Measurements from ENCODE around the gene NFIB. TPM values are rescaled to one million over a fixed set of nuclear protein-coding genes. Genes with fewer than 3 reads are reported as not detected.

Gene NFIB
- total and polyA plus RNA-seq, 2 of the 4 experiments (the other 2 are of a cell fraction), result 1.4 to 2.0 TPM

DNA sequence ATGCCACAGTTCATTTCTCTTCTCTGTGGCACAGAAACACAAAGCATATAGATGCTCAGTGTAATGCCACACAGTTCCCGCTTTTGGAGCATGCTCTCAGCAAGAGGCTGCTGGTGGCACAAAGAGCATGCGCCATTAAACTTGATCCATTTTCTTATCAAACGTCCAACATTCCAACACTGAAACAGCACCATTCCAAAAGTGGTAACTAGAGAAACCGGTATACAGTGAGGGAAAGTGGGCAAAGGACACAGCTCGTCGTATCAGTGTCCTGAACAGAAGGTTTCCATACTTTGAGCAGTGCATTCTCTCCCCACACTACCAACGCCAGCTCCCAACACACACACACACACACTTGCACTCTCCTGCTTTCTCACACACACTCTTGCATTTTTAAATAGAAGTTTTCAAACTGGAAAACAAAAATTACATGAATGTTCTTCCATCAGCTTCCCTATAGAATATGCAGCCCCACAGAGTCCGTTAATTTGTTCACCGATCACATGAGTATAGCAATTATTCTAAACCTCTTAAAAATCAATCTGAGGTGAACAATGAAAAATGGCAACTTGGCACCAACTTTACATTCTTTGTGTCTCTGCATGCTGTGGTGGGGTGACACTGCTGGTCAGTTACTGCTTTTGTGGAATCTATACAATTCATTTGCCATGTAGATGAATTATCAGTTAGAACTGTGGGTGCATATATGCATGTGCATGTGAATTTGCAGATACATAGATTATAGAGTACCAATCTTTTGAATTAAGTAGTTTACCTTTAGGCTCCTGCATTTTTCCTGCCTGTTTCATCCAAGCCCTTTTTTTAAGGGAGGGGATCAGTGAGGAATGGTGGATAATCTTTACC lies 5.7 kb downstream of the NFIB start:
- intact Hi-C loops (cut with micrococcal nuclease), result no loop called here

More for the DNA sequence above, 5.7 kb downstream of the NFIB start:
- H2BK5ac ChIP-seq (ENCODE audit: low read depth, low read length, poor library complexity, severe bottlenecking), result no peak overlapping the region
- TF ChIP-seq MAFK (IDR thresholded peaks at IDR 0.05; ENCODE audit: low read depth, low read length), result no peak
- TF ChIP-seq BHLHE40 (IDR thresholded peaks at IDR 0.05; ENCODE audit: low read depth, low read length), result no peak
- TF ChIP-seq RCOR1 (IDR thresholded peaks at IDR 0.05; ENCODE audit: insufficient replicate concordance, low read length), result no peak
- TF ChIP-seq RFX5 (IDR thresholded peaks at IDR 0.05; ENCODE audit: low read depth, low read length), result no peak
- TF ChIP-seq CHD1 (IDR thresholded peaks at IDR 0.05; ENCODE audit: low read depth, low read length), result no peak
- TF ChIP-seq, protein P1, sequence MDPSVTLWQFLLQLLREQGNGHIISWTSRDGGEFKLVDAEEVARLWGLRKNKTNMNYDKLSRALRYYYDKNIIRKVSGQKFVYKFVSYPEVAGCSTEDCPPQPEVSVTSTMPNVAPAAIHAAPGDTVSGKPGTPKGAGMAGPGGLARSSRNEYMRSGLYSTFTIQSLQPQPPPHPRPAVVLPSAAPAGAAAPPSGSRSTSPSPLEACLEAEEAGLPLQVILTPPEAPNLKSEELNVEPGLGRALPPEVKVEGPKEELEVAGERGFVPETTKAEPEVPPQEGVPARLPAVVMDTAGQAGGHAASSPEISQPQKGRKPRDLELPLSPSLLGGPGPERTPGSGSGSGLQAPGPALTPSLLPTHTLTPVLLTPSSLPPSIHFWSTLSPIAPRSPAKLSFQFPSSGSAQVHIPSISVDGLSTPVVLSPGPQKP (IDR thresholded peaks at IDR 0.05; ENCODE audit: borderline replicate concordance, low read depth, low read length), result no peak
- no peak for TF ChIP-seq FOS (IDR thresholded peaks at IDR 0.05; ENCODE audit: low read depth, low read length)
- TF ChIP-seq, protein P2, sequence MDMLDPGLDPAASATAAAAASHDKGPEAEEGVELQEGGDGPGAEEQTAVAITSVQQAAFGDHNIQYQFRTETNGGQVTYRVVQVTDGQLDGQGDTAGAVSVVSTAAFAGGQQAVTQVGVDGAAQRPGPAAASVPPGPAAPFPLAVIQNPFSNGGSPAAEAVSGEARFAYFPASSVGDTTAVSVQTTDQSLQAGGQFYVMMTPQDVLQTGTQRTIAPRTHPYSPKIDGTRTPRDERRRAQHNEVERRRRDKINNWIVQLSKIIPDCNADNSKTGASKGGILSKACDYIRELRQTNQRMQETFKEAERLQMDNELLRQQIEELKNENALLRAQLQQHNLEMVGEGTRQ (IDR thresholded peaks at IDR 0.05; ENCODE audit: low read depth, low read length), result no peak
- no peak for TF ChIP-seq SMC3 (IDR thresholded peaks at IDR 0.05; ENCODE audit: low read depth, low read length)
- no peaks in the 10 kb centered on the region for H4K20me1 ChIP-seq (ENCODE audit: insufficient read depth, low read length)
- H2AK9ac ChIP-seq (replicated peaks; ENCODE audit: low read depth, low read length, poor library complexity), result no peak overlapping the region
- H3K14ac ChIP-seq (replicated peaks; ENCODE audit: low read depth, low read length), result no peak overlapping the region
- ChIA-PET CTCF (no interaction called here), POLR2A (ENCODE audit: unreplicated experiment) (no interaction called here)
- H3K4me3 ChIP-seq (ENCODE audit: insufficient read depth, low read depth, low read length), result no peak overlapping the region
- H3K4ac ChIP-seq (ENCODE audit: low read depth, low read length), result no peak overlapping the region
- H2BK15ac ChIP-seq (ENCODE audit: low read depth, low read length), result no peak overlapping the region
- H3K27ac ChIP-seq (ENCODE audit: insufficient read depth, low read length), result no peak overlapping the region
- no peaks in the 10 kb centered on the region for H3K79me1 ChIP-seq (ENCODE audit: low read depth in 1 of 2, low read length in 2 of 2)
- H3K36me3 ChIP-seq (ENCODE audit: control insufficient read depth, insufficient read depth, low read length), result no peaks in the 10 kb centered on the region
- H3K56ac ChIP-seq (ENCODE audit: extremely low read depth, insufficient read depth, low read length), result no peak overlapping the region
- no peaks in the 10 kb centered on the region for H3K4me1 ChIP-seq (ENCODE audit: control insufficient read depth, insufficient read depth, low read length)
- no peak overlapping the region for H4K5ac ChIP-seq (ENCODE audit: low read depth, low read length)
- DNase-seq, result no peak
- no peaks in the 10 kb centered on the region for H3K9me1 ChIP-seq (ENCODE audit: insufficient read depth, low read length)
- in situ Hi-C loops (cut with MboI; ENCODE audit: low sequenced_read_pairs) (no loop called here), dilution Hi-C loops (cut with HindIII; ENCODE audit: low sequenced_read_pairs, unreplicated experiment) (no loop called here)
- peaks cover 45% of the 10 kb centered on the region for H3K27me3 ChIP-seq (ENCODE audit: control insufficient read depth, insufficient read depth, low read length)
- no peak overlapping the region for H4K91ac ChIP-seq (ENCODE audit: insufficient read depth, low read depth, low read length)
- no peaks in the 10 kb centered on the region for H3K9me3 ChIP-seq (ENCODE audit: control insufficient read depth, insufficient read depth, low read length)
- no peak overlapping the region for H2BK120ac ChIP-seq (ENCODE audit: low read depth, low read length)
- 81% methylated on average over 3 of the region's 9 CpGs; no CpG with 5 or more reads in 1 of the 2 experiments for WGBS, 2 experiments (ENCODE audit: extremely low coverage in 2 of 2, insufficient read length in 1 of 2)
- no peak overlapping the region for H2AK5ac ChIP-seq (ENCODE audit: low read depth, low read length)
- no peak overlapping the region for H3K18ac ChIP-seq (ENCODE audit: low read depth, low read length)
- no peak overlapping the region for H3K9ac ChIP-seq (ENCODE audit: low read depth, low read length)
- BruUV-seq (replicated peaks), result no TSS peak
- H2BK20ac ChIP-seq (ENCODE audit: low read depth, low read length), result no peak overlapping the region
- no peak overlapping the region for H4K8ac ChIP-seq (ENCODE audit: low read depth in 2 of 2, low read length in 2 of 2)
- no peak overlapping the region for H2AFZ ChIP-seq (replicated peaks; ENCODE audit: low read length, poor library complexity)
- H3K23ac ChIP-seq (ENCODE audit: low read depth, low read length), result no peak overlapping the region
- H3K4me2 ChIP-seq (ENCODE audit: low read depth, low read length), result no peak overlapping the region
- no peak for ATAC-seq (ENCODE audit: low read depth)
